Neural progenitor cell (in vitro differentiated cells): ENCODE measurements around the gene GDI2. TPM values are rescaled to one million over a fixed set of nuclear protein-coding genes. Genes with fewer than 3 reads are reported as not detected.
"Not testable (repeated sequence)": the region's sequence is repeated elsewhere in the genome, so short reads cannot be mapped to it uniquely, and the experiment has no call there.

Experiments used
- DNase-seq: peaks from one replicate; pipeline ENCODE4 v3.0.0-alpha.2; 2016; ENCODE audit warnings: low spot score
- H2AFZ ChIP-seq: fragments of 200-600 bp; sonication (generic); replicated peaks from 2 replicates; pipeline ENCODE4 v1.6.1; 2016; ENCODE audit warnings: antibody characterized with exemption
- H3F3A ChIP-seq: fragments of 200-600 bp; sonication (generic); 2 replicates; pipeline ENCODE4 v1.6.1; 2016; ENCODE audit warnings: antibody characterized with exemption, low read depth
- H3K27ac ChIP-seq: fragments of 200-600 bp; sonication (generic); 2 replicates; pipeline ENCODE4 v1.5.1; 2016; ENCODE audit warnings: mild to moderate bottlenecking
- H3K27me3 ChIP-seq: fragments of 200-600 bp; sonication (generic); 2 replicates; pipeline ENCODE4 v1.6.1; 2016; ENCODE audit warnings: mild to moderate bottlenecking, moderate library complexity
- H3K36me3 ChIP-seq: fragments of 200-600 bp; sonication (generic); 2 replicates; pipeline ENCODE4 v1.5.1; 2016
- H3K4me1 ChIP-seq: fragments of 200-600 bp; sonication (generic); 2 replicates; pipeline ENCODE4 v1.6.1; 2016; ENCODE audit warnings: mixed run types
- H3K4me2 ChIP-seq: fragments of 200-600 bp; sonication (generic); 2 replicates; pipeline ENCODE4 v1.6.1; 2016
- H3K4me3 ChIP-seq: fragments of 200-600 bp; sonication (generic); 2 replicates; pipeline ENCODE4 v1.5.1; 2016
- H3K79me2 ChIP-seq: fragments of 200-600 bp; sonication (generic); 2 replicates; pipeline ENCODE4 v1.6.1; 2016; ENCODE audit warnings: low read depth
- H3K9ac ChIP-seq: fragments of 200-600 bp; sonication (generic); 2 replicates; pipeline ENCODE4 v1.6.1; 2016
- H3K9me3 ChIP-seq: fragments of 200-600 bp; sonication (generic); 2 replicates; pipeline ENCODE4 v1.5.1; 2016; ENCODE audit warnings: low read depth
- H4K20me1 ChIP-seq: fragments of 200-600 bp; sonication (generic); 2 replicates; pipeline ENCODE4 v1.6.1; 2016; ENCODE audit warnings: low read depth
- H3K27ac Mint-ChIP-seq: 3 replicates; pipeline ENCODE4 v1.8.0; 2021; ENCODE audit warnings: mixed read lengths
- H3K27me3 Mint-ChIP-seq: 2 replicates; pipeline ENCODE4 v1.8.0; 2022; ENCODE audit warnings: low read depth, mild to moderate bottlenecking, inconsistent platforms, moderate library complexity, mixed read lengths; ENCODE audit not compliant: insufficient read depth
- H3K36me3 Mint-ChIP-seq: 3 replicates; pipeline ENCODE4 v1.8.0; 2021; ENCODE audit warnings: mixed read lengths
- H3K4me1 Mint-ChIP-seq: 3 replicates; pipeline ENCODE4 v1.8.0; 2021; ENCODE audit warnings: mixed read lengths
- H3K4me3 Mint-ChIP-seq: 3 replicates; pipeline ENCODE4 v1.8.0; 2021; ENCODE audit warnings: mild to moderate bottlenecking, moderate library complexity, mixed read lengths
- H3K9me3 Mint-ChIP-seq: 3 replicates; pipeline ENCODE4 v1.8.0; 2020; ENCODE audit warnings: mixed read lengths
- CTCF ChIP-seq: fragments of 200-600 bp; sonication (generic); IDR thresholded peaks from 2 replicates; pipeline ENCODE4 v1.5.1; 2017; ENCODE audit warnings: antibody characterized with exemption, mild to moderate bottlenecking
- EZH2 ChIP-seq: fragments of 200-600 bp; sonication (generic); IDR thresholded peaks from 2 replicates; pipeline ENCODE4 v1.6.1; 2017; ENCODE audit warnings: antibody characterized with exemption, mild to moderate bottlenecking, moderate library complexity
- EZH2phosphoT487 ChIP-seq: fragments of 200-600 bp; sonication (generic); IDR thresholded peaks from 2 replicates; pipeline ENCODE4 v1.6.1; 2017; ENCODE audit warnings: antibody characterized with exemption
- total RNA-seq: library from RNA; depleted of rRNA; stranded (reverse); fragments of >200 nt; gene quantifications from 2 replicates; pipeline ENCODE4 v1.2.3, GENCODE V29; 2015; ENCODE audit warnings: low replicate concordance

The GDI2 gene
- total RNA-seq, 1 donor from 2014 or later = 592 TPM

- Histone ChIP-seq H3K9me3 (no peaks in the 10 kb centered on the region), H3K9ac (no peak overlapping the region), H3K36me3 (peaks cover 35% of the 10 kb centered on the region), H3K79me2 (peaks cover 91% of the 10 kb centered on the region), H3K27me3 (no peaks in the 10 kb centered on the region), H3K4me2 (no peak overlapping the region), H2AFZ (no peak overlapping the region), H3K27ac (no peak overlapping the region), H4K20me1 (peaks cover 21% of the 10 kb centered on the region), H3K4me3 (no peak overlapping the region), H3F3A (no peaks in the 10 kb centered on the region), H3K4me1 (no peaks in the 10 kb centered on the region)
- H3K27me3 Mint-ChIP-seq = no peaks in the 10 kb centered on the region
- no peak for DNase-seq
- no peak overlapping the region for H3K27ac Mint-ChIP-seq
- H3K4me1 Mint-ChIP-seq = no peaks in the 10 kb centered on the region
- H3K9me3 Mint-ChIP-seq = peaks cover 3% of the 10 kb centered on the region
- TF ChIP-seq CTCF (no peak), EZH2phosphoT487 (no peak), EZH2 (no peak)
- H3K4me3 Mint-ChIP-seq = no peak overlapping the region
- peaks cover 67% of the 10 kb centered on the region for H3K36me3 Mint-ChIP-seq
Observed at GRCh38 chr10:5783300-5783699, 29.9 kb downstream of the GDI2 start.

GRCh38 chr10:5782174-5782573 is 31.1 kb downstream of the GDI2 start:
- Histone ChIP-seq H3K4me1 (no peaks in the 10 kb centered on the region), H3K27ac (no peak overlapping the region), H4K20me1 (peaks cover 21% of the 10 kb centered on the region), H3K9ac (no peak overlapping the region), H3K9me3 (no peaks in the 10 kb centered on the region), H3K4me2 (no peak overlapping the region), H3K36me3 (peaks cover 36% of the 10 kb centered on the region), H3F3A (no peaks in the 10 kb centered on the region), H3K79me2 (peaks cover 91% of the 10 kb centered on the region), H3K27me3 (no peaks in the 10 kb centered on the region), H2AFZ (no peak overlapping the region), H3K4me3 (no peak overlapping the region)
- Mint-ChIP-seq H3K27me3 (no peaks in the 10 kb centered on the region), H3K4me1 (no peaks in the 10 kb centered on the region), H3K9me3 (peaks cover 3% of the 10 kb centered on the region), H3K36me3 (peaks cover 65% of the 10 kb centered on the region), H3K4me3 (no peak overlapping the region), H3K27ac (no peak overlapping the region)
- TF ChIP-seq CTCF (no peak), EZH2phosphoT487 (no peak), EZH2 (no peak)
- no peak for DNase-seq

GRCh38 chr10:5779730-5780129 is 33.5 kb downstream of the GDI2 start:
- peaks cover 46% of the 10 kb centered on the region for H4K20me1 ChIP-seq
- H3K36me3 ChIP-seq = peaks cover 21% of the 10 kb centered on the region
- no peaks in the 10 kb centered on the region for H3K9me3 ChIP-seq
- H3K27ac ChIP-seq = no peak overlapping the region
- no peak overlapping the region for H3K27ac Mint-ChIP-seq
- no peaks in the 10 kb centered on the region for H3K27me3 Mint-ChIP-seq
- H3K9ac ChIP-seq = no peak overlapping the region
- peaks cover 2% of the 10 kb centered on the region for H3K9me3 Mint-ChIP-seq
- peaks cover 100% of the 10 kb centered on the region for H3K79me2 ChIP-seq
- no peak overlapping the region for H3K4me2 ChIP-seq
- DNase-seq = no peak
- H3K36me3 Mint-ChIP-seq = peaks cover 55% of the 10 kb centered on the region
- H3K27me3 ChIP-seq = no peaks in the 10 kb centered on the region
- no peaks in the 10 kb centered on the region for H3K4me1 Mint-ChIP-seq
- no peak overlapping the region for H3K4me3 ChIP-seq
- no peaks in the 10 kb centered on the region for H3K4me1 ChIP-seq
- H3K4me3 Mint-ChIP-seq = no peak overlapping the region
- no peak overlapping the region for H2AFZ ChIP-seq
- H3F3A ChIP-seq = no peaks in the 10 kb centered on the region
- TF ChIP-seq EZH2 (no peak), EZH2phosphoT487 (no peak), CTCF (no peak)

- not testable (repeated sequence) for H3K4me3 Mint-ChIP-seq, DNase-seq, H3K4me1 Mint-ChIP-seq, H3K9me3 ChIP-seq, H3F3A ChIP-seq, H3K4me3 ChIP-seq, H3K9me3 Mint-ChIP-seq, H3K4me2 ChIP-seq, H3K27me3 Mint-ChIP-seq, H3K27ac Mint-ChIP-seq, H3K4me1 ChIP-seq, H3K9ac ChIP-seq, H3K27me3 ChIP-seq, H3K27ac ChIP-seq, H2AFZ ChIP-seq
- H3K36me3 ChIP-seq = peaks cover 13% of the 10 kb centered on the region
- peaks cover 50% of the 10 kb centered on the region for H3K36me3 Mint-ChIP-seq
- peaks cover 100% of the 10 kb centered on the region for H3K79me2 ChIP-seq
- H4K20me1 ChIP-seq = peaks cover 60% of the 10 kb centered on the region
Observed at GRCh38 chr10:5777758-5778157, 35.5 kb downstream of the GDI2 start.
